RPMI7951 (cell line): Measurements from ENCODE around the gene ABCB4. TPM values are rescaled to one million over a fixed set of nuclear protein-coding genes. Genes with fewer than 3 reads are reported as not detected.

Experiments used
- total RNA-seq: library from RNA; depleted of rRNA; stranded (reverse); fragments of >200 nt; shearing (Covaris generic); gene quantifications from 2 replicates; pipeline ENCODE4 v1.2.3, GENCODE V29; 2014; rRNA removed

ABCB4 gene
- total RNA-seq, 1 experiment from 2014 or later = 0.60 TPM

Other genes with a start within 250 kb of the ABCB4 start
- gene CROT, start 130.0 kb downstream of the ABCB4 start, total RNA-seq = 13.9 and 21.6 TPM in 2 replicates
- gene ABCB1, start 125.2 kb upstream of the ABCB4 start, total RNA-seq = under 0.01 and 0.68 TPM in 2 replicates
- 0.10 and 0.12 TPM in 2 replicates for gene RUNDC3B, start 152.7 kb upstream of the ABCB4 start, total RNA-seq